B cell (primary cell): Measurements from ENCODE around the gene SMIM14.

Experiments used
- CTCF ChIP-seq: fragments of 200-600 bp; IDR thresholded peaks from one replicate; pipeline ENCODE4 v1.8.0; 2022; ENCODE audit warnings: antibody characterized with exemption, mild to moderate bottlenecking
- EZH2 ChIP-seq: IDR thresholded peaks from 2 replicates; pipeline ENCODE4 v1.6.1; 2012; ENCODE audit warnings: borderline replicate concordance, low read depth, mild to moderate bottlenecking, moderate library complexity, low read length; ENCODE audit not compliant: insufficient read depth, poor library complexity, severe bottlenecking

DNA sequence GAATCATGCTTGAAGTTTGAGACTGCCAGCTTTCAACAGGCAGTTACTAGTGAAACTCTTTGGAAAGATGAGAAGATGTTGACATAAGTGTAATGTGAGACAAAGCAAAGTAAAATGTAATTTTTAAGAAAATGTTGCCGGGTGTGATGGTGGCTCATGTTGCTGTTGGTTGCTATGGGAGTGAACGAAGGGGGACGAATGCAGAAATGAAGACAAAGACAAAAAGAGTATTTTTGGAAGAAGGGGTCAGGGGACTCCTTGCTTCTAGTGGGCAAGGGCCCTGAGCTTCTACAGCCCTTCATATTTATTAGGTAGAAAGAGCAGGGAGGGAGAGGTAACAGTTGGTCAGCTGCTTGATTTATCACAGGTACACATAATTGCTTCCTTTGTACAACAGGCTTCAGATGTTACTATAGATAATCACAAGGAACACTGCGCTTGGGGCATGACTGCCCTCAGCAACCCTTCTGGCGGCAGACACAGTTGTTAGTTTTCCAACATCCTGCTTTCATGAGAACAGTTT lies 99.5 kb downstream of the SMIM14 start:
- TF ChIP-seq CTCF (no peak), EZH2 (no peak)
